Measurements from ENCODE around the gene ZNF2. TPM values are rescaled to one million over a fixed set of nuclear protein-coding genes. Genes with fewer than 3 reads are reported as not detected.

Gene ZNF2
- total and polyA plus RNA-seq, 4 donors = 1.3 to 5.9 (median 2.7) TPM

DNA sequence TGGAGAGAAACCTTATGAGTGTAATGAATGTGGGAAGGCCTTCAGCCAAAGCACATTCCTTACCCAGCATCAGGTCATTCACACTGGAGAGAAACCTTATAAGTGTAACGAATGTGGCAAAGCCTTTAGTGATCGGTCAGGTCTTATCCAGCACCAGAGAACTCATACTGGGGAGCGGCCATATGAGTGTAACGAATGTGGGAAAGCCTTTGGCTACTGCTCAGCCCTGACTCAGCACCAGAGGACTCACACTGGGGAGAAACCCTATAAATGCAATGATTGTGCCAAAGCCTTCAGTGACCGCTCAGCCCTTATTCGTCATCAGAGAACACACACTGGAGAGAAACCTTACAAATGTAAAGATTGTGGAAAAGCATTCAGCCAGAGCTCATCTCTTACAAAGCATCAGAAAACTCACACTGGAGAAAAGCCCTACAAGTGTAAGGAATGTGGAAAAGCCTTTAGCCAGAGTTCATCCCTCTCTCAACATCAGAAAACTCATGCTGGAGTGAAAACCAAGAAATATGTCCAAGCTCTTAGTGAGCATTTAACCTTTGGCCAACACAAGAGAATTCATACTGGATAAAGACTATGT is 49.5 kb downstream of the ZNF2 start:
- no peak for DNase-seq

DNA sequence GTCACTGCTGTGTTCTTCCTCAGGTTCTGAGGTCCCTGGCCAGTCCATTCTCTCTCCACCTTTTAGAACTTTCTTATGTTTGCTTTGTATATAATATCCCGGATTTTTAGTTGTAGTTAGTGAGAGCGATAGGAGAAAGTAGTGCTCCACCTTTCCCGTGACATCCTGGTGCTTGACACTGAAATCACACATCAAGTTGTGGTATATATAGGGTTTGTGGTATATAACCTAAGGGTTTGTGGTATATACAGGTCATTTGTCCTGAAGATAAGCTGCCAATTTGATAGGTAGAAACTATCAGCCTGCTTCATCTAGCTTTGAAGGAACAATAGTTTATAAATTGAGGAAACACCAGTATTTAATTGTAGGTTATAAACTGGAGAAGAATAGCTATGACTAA is 54.8 kb downstream of the ZNF2 start:
- WGBS, 2 donors = 96 to 98% methylated on average over 3 of the region's 3 CpGs
- intact Hi-C loops (cut with DNase I) = no loop called here
- DNase-seq = no peak
- H3K9me3 ChIP-seq (ENCODE audit: control insufficient read depth, low read length) = peaks cover 24% of the 10 kb centered on the region
- H3K36me3 ChIP-seq (ENCODE audit: control insufficient read depth in 1 of 2, insufficient read depth in 2 of 2, low read length in 1 of 2) = peaks cover 9 to 15% of the 10 kb centered on the region in 2 donors
- H3K4me1 ChIP-seq (ENCODE audit: control insufficient read depth in 1 of 2, insufficient read depth in 2 of 2, low read length in 2 of 2) = no peaks in the 10 kb centered on the region
- H3K4me3 ChIP-seq (ENCODE audit: low read length in 2 of 2) = peak overlapping the region in 1 of 2 donors; percentile 8
- H3K27me3 ChIP-seq (ENCODE audit: control insufficient read depth in 1 of 2, insufficient read depth in 2 of 2, low read length in 1 of 2) = no peaks in the 10 kb centered on the region
- ATAC-seq (ENCODE audit: low FRiP score) = no peak
- H3K27ac ChIP-seq (ENCODE audit: low read depth in 1 of 2, low read length in 2 of 2) = no peak overlapping the region

More for the DNA sequence above, 49.5 kb downstream of the ZNF2 start:
- Histone ChIP-seq H3K27ac (ENCODE audit: low read depth in 1 of 2, low read length in 2 of 2) (no peak overlapping the region), H3K4me3 (ENCODE audit: low read length in 2 of 2) (no peak overlapping the region), H3K4me1 (ENCODE audit: control insufficient read depth in 1 of 2, insufficient read depth in 2 of 2, low read length in 2 of 2) (no peaks in the 10 kb centered on the region), H3K9me3 (ENCODE audit: control insufficient read depth, low read length) (peaks cover 35% of the 10 kb centered on the region), H3K27me3 (ENCODE audit: control insufficient read depth in 1 of 2, insufficient read depth in 2 of 2, low read length in 1 of 2) (peaks cover 0 to 2% of the 10 kb centered on the region in 2 donors), H3K36me3 (ENCODE audit: control insufficient read depth in 1 of 2, insufficient read depth in 2 of 2, low read length in 1 of 2) (peaks cover 32 to 46% of the 10 kb centered on the region in 2 donors)
- intact Hi-C loops (cut with DNase I) = no loop called here
- WGBS, 2 donors = 97 to 98% methylated on average over 6 of the region's 6 CpGs
- no peak for ATAC-seq (ENCODE audit: low FRiP score)

GRCh38 chr2:95225658-95226057 is 60.0 kb downstream of the ZNF2 start:
- ATAC-seq (ENCODE audit: low FRiP score) = no peak
- Histone ChIP-seq H3K4me1 (ENCODE audit: control insufficient read depth in 1 of 2, insufficient read depth in 2 of 2, low read length in 2 of 2) (no peaks in the 10 kb centered on the region), H3K27ac (ENCODE audit: low read depth in 1 of 2, low read length in 2 of 2) (no peak overlapping the region), H3K4me3 (ENCODE audit: low read length in 2 of 2) (no peak overlapping the region), H3K9me3 (ENCODE audit: control insufficient read depth, low read length) (peaks cover 20% of the 10 kb centered on the region), H3K36me3 (ENCODE audit: control insufficient read depth in 1 of 2, insufficient read depth in 2 of 2, low read length in 1 of 2) (no peaks in the 10 kb centered on the region), H3K27me3 (ENCODE audit: control insufficient read depth in 1 of 2, insufficient read depth in 2 of 2, low read length in 1 of 2) (no peaks in the 10 kb centered on the region)
- intact Hi-C loops (cut with DNase I) = no loop called here
- DNase-seq = no peak

DNA sequence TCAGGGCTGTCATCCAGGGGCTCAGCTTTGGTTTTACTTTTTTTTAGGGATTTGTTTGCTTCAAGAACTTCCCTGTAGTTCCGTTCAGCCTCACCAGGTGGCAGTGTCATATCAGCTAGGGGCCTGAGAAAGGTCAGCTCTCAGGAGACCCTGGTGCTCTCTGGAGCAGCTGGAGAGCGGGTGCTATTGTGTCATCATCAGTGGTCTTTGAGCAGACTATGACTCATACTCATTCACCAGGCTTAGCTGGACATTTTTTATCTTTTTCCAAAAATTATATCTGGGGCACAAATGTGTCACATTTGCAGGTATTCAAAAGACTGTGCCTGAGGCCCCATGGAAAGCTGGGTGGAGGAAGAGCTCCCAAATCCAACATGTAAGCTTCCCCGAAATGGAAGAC is 66.1 kb downstream of the ZNF2 start:
- 47 to 56% methylated on average over 3 of the region's 3 CpGs for WGBS, 2 donors
- Histone ChIP-seq H3K4me3 (ENCODE audit: low read length in 2 of 2) (no peak overlapping the region), H3K36me3 (ENCODE audit: control insufficient read depth in 1 of 2, insufficient read depth in 2 of 2, low read length in 1 of 2) (no peaks in the 10 kb centered on the region), H3K9me3 (ENCODE audit: control insufficient read depth, low read length) (peaks cover 14% of the 10 kb centered on the region), H3K4me1 (ENCODE audit: control insufficient read depth in 1 of 2, insufficient read depth in 2 of 2, low read length in 2 of 2) (no peaks in the 10 kb centered on the region), H3K27ac (ENCODE audit: low read depth in 1 of 2, low read length in 2 of 2) (no peak overlapping the region), H3K27me3 (ENCODE audit: control insufficient read depth in 1 of 2, insufficient read depth in 2 of 2, low read length in 1 of 2) (no peaks in the 10 kb centered on the region)
- ATAC-seq (ENCODE audit: low FRiP score) (no peak), DNase-seq (peak in 1 of 2 donors; percentile 46)
- intact Hi-C loops (cut with DNase I) = no loop called here

- ATAC-seq (ENCODE audit: low FRiP score) (no peak), DNase-seq (no peak)
- intact Hi-C loops (cut with DNase I) = no loop called here
- Histone ChIP-seq H3K4me1 (ENCODE audit: control insufficient read depth in 1 of 2, insufficient read depth in 2 of 2, low read length in 2 of 2) (no peaks in the 10 kb centered on the region), H3K4me3 (ENCODE audit: low read length in 2 of 2) (no peak overlapping the region), H3K36me3 (ENCODE audit: control insufficient read depth in 1 of 2, insufficient read depth in 2 of 2, low read length in 1 of 2) (no peaks in the 10 kb centered on the region), H3K27me3 (ENCODE audit: control insufficient read depth in 1 of 2, insufficient read depth in 2 of 2, low read length in 1 of 2) (no peaks in the 10 kb centered on the region), H3K27ac (ENCODE audit: low read depth in 1 of 2, low read length in 2 of 2) (no peak overlapping the region), H3K9me3 (ENCODE audit: control insufficient read depth, low read length) (peaks cover 15% of the 10 kb centered on the region)
- WGBS, 2 donors = 89 to 91% methylated on average over 1 of the region's 1 CpG
Observed at GRCh38 chr2:95232232-95232631, 66.6 kb downstream of the ZNF2 start.

Other genes with a start within 250 kb of the ZNF2 start
- gene MAL, start 140.1 kb upstream of the ZNF2 start, total RNA-seq = 1 to 10 TPM; 1.2 to 1.9 TPM
- gene MAL, start 140.1 kb upstream of the ZNF2 start, polyA plus RNA-seq = 1 to 10 TPM in 1 of 2 donors, under 1 TPM in 1; 0.49 to 2.0 TPM
- 10 to 100 TPM; 31.2 to 38.3 TPM for gene MRPS5, start 44.0 kb upstream of the ZNF2 start, total RNA-seq
- 10 to 100 TPM; 34.3 to 57.1 TPM for gene MRPS5, start 44.0 kb upstream of the ZNF2 start, polyA plus RNA-seq
- 10 to 100 TPM; 13.9 to 30.7 TPM for gene ZNF514, start 6.0 kb upstream of the ZNF2 start, total RNA-seq
- gene ZNF514, start 6.0 kb upstream of the ZNF2 start, polyA plus RNA-seq = 10 to 100 TPM in 1 of 2 donors, 1 to 10 TPM in 1; 7.6 to 16.9 TPM
- gene ZNF892, start 41.7 kb downstream of the ZNF2 start, total RNA-seq = 1 to 10 TPM; 4.3 to 8.3 TPM
- under 1 TPM in 1 of 2 donors, not detected in 1; 0.64 TPM for gene ZNF892, start 41.7 kb downstream of the ZNF2 start, polyA plus RNA-seq
- 1 to 10 TPM; 1.4 to 2.8 TPM for gene PROM2, start 108.6 kb downstream of the ZNF2 start, total RNA-seq
- gene PROM2, start 108.6 kb downstream of the ZNF2 start, polyA plus RNA-seq = 1 to 10 TPM in 1 of 2 donors, not detected in 1; 1.4 TPM
- 10 to 100 TPM in 1 of 2 donors, 1 to 10 TPM in 1; 7.7 to 10.7 TPM for gene KCNIP3, start 131.5 kb downstream of the ZNF2 start, total RNA-seq
- gene KCNIP3, start 131.5 kb downstream of the ZNF2 start, polyA plus RNA-seq = 1 to 10 TPM; 2.9 to 7.6 TPM
- 10 to 100 TPM; 17.7 to 23.3 TPM for gene FAHD2A, start 236.9 kb downstream of the ZNF2 start, total RNA-seq
- 10 to 100 TPM; 22.4 to 22.8 TPM for gene FAHD2A, start 236.9 kb downstream of the ZNF2 start, polyA plus RNA-seq